IPS DF 19.7 (cell line): ENCODE results near the gene FRAS1.
"Not testable (repeated sequence)": the region's sequence is repeated elsewhere in the genome, so short reads cannot be mapped to it uniquely, and the experiment has no call there.

ENCODE experiments used
- DNase-seq: peaks from one replicate; pipeline ENCODE4 v3.0.0-alpha.2; 2013; ENCODE audit warnings: low read depth, low spot score

The FRAS1 gene, protein sequence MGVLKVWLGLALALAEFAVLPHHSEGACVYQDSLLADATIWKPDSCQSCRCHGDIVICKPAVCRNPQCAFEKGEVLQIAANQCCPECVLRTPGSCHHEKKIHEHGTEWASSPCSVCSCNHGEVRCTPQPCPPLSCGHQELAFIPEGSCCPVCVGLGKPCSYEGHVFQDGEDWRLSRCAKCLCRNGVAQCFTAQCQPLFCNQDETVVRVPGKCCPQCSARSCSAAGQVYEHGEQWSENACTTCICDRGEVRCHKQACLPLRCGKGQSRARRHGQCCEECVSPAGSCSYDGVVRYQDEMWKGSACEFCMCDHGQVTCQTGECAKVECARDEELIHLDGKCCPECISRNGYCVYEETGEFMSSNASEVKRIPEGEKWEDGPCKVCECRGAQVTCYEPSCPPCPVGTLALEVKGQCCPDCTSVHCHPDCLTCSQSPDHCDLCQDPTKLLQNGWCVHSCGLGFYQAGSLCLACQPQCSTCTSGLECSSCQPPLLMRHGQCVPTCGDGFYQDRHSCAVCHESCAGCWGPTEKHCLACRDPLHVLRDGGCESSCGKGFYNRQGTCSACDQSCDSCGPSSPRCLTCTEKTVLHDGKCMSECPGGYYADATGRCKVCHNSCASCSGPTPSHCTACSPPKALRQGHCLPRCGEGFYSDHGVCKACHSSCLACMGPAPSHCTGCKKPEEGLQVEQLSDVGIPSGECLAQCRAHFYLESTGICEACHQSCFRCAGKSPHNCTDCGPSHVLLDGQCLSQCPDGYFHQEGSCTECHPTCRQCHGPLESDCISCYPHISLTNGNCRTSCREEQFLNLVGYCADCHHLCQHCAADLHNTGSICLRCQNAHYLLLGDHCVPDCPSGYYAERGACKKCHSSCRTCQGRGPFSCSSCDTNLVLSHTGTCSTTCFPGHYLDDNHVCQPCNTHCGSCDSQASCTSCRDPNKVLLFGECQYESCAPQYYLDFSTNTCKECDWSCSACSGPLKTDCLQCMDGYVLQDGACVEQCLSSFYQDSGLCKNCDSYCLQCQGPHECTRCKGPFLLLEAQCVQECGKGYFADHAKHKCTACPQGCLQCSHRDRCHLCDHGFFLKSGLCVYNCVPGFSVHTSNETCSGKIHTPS (N-terminal part only)

DNA sequence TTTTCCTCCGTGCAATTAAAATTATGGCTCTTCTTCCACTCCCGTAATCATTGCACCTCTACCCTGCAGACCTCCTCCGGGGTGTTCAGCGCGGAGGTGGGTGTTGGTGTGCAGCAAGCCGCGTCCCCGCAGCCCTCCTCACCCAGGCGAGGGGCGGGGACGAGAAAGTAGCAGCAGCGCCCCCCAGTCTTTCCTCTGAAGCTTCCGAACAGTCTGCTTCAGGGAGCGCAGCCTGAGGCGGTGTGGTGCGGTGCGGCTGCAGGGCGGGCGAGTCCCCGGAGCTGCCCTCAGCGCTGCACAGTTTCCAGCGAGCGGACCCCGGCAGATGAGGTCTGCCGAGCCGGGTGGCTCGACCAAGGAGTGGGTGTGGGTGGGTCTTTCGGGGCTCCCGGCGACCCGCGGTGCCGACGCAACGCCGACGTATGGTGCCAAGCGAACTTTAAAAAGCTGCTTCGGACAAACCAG, at the start of gene FRAS1:
Gene FRAS1, plus strand, starts transcription at position 189 of the 465 bp plus-strand sequence. CDS start 687 bp downstream, outside the sequence.
- no peak for DNase-seq

DNA sequence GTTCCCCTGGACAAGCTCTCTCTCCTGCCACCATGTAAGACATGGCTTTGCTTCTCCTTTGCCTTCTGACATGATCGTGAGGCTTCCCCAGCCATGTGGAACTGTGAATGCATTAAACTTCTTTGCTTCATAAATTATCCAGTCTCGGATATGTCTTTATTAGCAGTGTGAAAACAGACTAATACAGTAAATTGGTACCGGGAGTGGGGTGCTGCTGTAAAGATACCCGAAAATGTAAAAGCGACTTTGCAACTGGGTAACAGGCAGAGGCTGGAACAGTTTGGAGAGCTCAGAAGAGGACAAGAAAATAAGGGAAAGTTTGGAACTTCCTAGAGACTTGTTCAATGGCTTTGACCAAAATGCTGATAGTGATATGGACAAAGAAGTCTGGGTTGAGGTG, 46.1 kb upstream of the FRAS1 start:
- DNase-seq: not testable (repeated sequence)

DNA sequence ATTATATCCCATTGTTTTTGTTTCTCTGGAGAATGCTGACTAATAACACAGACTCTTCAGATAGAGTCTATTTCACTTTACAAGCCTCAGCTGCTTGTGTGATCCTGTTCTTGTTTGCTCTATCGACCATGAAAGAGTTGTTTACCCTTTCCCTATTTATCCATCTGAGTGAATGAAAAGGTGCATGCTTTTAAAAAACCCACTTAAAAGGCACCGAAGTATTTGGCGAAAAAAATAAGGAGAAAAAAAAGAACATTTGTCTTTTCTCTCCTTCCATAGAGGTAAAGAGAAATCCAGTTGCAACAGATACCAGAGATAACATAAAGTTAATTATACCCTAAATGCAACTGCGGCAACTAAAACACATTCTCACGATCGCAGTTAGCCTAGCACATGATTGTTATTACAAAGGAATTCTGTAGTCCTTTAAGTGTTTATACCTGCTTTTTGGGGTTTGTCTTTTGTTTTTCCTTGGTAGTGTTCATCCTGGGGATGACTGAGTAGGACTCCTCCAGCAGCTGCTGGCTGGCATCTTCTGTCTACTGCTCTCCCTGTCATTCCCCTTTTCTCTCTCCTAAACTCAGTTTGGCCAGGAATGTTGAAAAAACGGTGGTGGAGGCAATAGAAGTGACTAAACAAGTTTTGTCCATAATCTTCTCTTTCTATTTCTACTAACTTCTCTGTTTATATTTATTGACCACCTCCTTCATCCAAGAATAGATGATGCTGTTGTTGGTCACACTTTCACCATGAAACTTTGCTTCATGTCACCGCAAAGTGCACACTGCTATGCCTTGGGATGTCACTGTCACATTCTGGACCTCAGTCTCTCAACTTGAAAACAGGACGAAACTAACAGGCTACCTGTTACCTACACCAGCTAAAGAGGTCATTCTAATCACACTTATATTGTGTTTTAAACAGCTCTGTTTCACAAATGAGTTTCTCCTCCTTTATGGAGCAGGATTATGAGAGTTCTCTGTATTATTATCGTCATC, 41.9 kb upstream of the FRAS1 start:
- DNase-seq: no peak

DNA sequence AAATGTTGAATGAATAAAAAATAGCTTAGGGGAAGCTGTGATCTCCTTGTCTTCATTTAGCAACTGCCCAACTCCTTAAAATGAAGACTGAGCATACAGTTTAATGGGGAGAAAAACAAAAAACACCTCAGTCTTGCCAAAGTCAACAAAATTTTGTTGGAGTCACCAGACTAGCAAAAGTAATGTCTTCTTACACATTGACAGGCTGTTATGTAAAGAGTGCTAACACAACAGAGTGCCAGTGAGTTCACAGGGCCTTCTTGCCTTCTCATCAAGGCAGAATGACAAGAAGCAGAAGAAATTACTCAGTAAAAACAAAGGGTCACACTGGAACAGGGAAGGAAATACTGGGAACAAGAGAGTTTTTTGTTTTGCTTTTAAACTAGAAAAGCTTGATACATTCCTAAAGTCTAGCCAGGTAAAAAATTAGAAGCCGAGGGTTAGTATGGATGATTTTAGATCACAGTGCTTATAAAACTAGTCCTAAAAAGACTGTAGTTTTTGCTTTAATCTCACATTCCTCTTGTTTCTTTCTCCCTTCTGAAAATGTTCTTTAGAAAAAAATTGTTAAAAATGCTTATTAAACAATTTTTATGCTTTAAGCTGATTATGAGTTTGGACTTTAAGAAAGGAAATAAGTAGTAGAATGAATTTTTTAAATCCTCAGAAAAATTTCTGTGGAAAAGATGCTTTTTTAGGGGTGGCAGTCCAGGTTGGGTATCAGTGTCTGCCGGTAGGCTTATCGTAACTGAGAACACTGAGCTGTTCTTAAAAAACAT, 38.7 kb upstream of the FRAS1 start:
- DNase-seq: no peak

DNA sequence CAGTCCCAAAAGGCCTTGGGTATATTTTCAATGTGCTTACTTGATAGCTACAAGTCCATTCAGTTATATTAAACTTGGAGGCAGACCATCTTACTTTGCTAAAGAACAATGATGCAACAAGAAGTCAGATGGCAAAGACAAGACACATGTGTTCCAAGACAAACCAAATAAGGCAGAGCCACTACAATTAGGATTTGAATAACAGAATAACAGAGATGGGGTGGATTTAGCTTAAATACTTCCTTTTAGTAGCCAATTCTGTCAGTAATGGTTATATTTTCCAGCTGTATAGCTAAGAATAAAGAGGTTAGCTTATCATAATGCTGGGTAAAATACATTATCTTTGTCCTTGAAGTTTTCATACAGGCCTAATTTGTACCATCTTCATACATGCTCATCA, 37.7 kb upstream of the FRAS1 start:
- no peak for DNase-seq

DNA sequence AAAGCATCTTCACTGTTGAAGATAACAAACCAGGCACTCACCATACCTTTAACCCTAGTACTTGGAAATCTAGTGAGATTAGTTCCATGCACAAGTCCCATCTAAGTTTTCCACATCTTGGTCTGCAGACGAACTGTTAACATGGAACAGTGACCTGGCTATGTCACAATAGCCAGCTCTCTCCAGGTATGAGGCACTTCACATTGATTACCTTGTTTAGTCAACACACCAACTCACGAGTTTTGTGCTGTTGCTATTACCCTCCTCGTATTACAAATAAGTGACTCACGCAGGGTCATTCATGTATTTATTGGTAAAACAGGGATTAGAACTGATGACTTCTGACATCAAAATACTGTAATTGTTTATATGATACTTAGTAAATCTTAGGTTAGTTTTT, 36.4 kb upstream of the FRAS1 start:
- DNase-seq: no peak

DNA sequence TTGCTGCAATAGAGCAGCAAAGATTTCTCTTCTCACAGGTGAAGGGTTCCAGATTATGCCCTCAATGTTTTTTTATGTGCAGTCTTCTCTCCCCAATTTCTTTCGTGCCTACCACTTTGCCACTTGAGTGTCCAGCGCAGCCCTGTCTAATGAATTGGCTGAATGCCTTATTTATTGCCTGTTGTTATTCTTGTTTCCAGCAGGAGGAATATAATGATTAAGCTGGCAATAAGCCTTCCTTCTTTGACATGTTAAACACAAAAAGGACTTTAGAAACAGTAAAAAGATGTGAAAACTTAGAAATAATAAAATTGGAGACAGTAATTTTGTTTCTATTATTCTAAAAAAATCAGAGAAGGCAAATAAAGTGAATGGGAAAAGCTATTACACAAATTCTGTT, 34.6 kb upstream of the FRAS1 start:
- no peak for DNase-seq

DNA sequence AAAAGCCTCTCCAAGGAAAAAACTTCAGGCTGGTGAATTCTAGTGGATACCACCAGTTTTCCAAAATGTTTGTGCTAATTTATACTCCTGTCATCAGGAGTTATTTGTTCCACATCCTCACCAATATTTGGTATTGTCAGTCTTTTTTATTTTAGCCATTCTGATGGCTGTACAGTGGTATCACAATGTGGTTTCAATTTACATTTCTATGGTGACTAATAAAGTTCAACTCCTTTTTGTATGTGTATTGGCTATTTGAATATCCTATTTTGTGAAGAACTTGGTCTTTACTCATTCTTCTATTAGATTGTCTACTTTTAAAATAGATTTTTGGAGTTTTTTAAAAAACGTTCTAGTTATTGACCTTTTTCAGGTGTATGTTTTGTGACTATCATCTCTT, 33.0 kb upstream of the FRAS1 start:
- DNase-seq: no peak

DNA sequence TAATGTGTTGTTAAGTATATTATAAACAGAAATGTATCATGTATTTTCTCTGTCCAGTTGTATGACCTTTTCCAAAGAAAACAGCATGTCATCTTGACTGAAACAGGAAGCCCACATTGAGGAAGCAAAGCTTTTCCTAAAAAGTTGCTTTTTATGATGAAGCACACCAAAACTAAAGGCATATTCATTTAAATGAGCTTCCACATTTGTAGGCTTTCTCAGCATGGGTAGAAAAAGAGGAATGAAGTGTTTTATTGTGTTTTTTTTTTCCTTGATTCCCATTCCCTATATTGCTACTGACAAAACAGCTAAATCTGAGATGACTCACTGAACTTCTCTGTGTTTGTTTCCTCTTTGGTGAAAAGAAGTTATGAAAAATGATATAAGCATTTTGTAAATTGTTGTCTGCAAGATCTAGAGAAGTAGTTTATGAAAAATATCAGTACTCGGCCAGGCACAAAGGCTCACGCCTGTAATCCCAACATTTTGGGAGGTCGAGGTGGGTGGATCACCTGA, 32.5 kb upstream of the FRAS1 start:
- DNase-seq: no peak

DNA sequence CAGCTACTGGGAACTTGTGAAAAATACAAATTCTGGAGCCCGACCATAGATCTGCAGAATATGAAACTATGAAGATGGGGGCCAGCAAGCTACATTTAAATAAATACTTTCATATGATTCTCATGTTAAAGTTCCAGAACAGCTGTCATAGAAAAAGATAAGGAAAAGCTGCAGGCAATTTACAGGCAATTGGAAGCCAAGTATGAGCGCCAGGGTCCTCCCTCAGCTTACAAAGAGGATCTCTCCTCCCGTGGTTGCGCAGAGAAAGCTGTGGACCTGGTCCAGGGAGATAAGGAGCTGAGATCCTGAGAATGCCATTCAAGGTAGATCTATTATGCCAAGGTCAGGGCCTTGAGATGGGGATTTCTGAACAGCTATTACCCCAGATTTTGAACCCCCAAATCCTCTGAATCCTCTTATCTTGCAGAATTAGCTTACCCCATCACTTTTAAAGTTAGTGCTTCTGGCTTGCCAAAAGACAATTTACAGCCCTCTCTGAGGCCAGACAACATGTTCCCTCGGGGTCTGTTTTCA, 25.6 kb upstream of the FRAS1 start:
- DNase-seq: no peak

DNA sequence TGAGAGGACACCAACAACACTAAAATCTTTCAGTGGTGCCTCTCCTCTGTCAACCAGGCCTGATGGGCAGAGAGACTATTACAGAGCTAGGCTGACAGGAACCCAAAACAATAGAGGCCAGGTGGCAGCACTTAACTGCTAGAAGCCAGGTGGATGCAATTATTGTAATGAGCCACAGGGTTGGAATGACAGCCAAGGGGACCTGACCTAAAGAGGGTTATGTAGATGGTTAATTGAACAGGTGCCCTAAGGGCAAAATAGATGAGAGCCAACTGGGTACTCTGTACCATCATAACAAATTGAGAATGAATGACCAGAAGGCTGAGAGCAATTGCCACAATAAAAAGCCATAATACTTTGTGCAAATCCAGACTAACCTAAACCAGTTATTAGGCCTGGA, 24.7 kb upstream of the FRAS1 start:
- DNase-seq: no peak

DNA sequence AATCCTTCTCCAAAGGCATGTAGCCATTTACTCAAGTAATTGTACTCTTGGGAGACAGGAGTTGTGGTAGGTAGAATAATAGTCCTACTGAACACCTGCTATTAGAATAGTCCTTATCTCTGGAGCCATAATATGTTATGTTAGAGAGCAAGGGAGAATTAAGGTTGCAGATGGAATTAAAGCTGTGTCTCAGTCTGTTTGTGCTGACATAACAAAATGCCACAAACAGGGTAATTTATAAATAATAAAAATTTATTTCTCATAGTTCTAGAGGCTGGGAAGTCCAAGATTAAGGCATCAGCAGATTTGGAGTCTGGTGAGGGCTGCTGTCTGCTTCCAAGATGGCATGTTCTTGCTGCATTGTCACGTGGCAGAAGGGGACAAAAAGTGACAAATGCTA, 24.2 kb upstream of the FRAS1 start:
- DNase-seq: no peak

DNA sequence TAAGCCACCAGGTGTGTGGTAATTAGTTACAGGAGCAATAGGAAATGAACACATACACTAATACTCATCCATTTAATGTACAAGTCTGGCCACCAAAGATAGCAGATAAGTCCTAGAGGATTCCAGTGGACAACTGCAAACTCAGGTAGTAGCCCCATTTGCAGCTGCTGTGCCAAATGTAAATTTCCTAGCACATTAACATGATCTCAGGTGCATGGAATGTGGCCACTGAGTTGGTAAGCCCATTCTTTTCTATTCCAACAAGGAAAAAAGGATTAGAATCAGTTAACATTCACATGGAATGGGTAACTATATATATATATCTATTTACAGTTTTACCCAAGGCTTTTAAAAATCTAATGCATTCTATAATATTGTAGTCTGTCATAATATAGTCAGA, 23.3 kb upstream of the FRAS1 start:
- DNase-seq: no peak

DNA sequence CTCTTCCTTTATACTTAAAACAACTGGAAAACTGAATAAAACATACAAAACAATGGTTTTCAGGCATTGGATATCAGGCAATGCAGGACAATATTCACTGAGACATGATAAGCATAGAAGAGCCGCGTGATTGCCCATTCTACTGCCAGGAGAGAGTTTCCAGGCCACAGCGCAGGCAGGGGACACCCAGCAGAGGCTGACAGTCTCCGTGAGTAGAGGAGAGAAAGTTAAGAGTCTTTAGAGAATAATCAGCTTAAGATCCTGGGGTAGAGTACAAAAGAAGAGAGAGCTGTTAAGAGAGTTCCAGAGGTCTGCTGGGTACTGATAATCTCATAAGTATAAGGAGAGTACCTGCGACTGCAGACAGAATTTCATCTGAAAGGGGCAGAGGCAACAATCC, 18.4 kb upstream of the FRAS1 start:
- no peak for DNase-seq

DNA sequence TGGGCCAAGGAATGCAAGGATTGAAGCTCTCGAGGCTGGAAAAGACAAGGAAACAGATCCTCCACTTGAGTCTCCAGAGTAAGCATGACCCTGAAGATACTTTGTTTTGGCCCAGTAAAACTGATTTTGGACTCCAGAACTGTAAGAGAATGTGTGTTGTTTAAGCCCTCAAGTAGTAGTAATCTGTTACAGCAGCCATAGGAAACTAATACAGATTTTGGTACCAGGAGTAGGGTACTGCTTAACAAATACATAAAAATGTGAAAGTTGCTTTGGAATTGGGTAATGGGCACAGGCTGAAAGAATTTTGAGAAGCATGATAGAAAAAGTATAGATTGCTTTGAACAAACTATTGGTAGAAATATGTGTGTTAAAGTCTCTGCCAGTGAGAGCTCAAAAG, 17.4 kb upstream of the FRAS1 start:
- DNase-seq: no peak

DNA sequence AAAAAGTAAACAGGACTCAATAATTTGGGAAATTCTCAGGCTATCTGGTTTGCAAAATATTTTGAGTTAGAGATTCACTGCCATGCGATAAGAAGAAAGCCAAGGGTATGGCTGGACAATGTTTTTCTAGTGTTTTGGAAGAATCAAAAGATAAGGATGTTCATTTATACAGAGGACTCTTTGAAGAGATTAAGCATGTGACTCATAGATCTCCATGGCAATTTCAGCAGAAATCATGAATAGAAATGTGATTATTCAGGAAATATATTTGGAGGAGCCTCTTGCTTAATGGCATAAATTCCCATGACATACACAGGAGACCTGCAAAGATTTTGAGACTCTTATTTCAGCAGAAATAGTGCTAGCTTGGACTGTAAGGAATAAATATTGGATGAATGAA, 16.7 kb upstream of the FRAS1 start:
- no peak for DNase-seq

DNA sequence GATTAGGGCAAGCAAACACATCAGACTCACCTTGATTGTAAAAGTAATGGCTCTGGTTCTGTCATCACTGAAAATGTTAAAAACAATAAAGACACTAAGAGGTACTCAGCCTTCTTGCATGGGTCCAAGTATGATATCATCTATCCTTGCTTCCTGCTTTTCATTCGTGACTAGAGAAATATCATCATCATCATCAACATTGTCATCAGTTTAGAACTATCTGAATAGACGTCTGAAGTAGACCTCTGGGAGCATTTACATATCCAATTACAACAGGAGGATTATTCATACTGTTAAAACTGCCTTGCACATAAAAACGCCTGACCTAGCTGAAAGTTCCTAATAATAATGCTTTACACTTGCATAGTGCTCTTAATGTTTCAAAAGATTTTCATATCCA, 9.8 kb upstream of the FRAS1 start:
- no peak for DNase-seq

DNA sequence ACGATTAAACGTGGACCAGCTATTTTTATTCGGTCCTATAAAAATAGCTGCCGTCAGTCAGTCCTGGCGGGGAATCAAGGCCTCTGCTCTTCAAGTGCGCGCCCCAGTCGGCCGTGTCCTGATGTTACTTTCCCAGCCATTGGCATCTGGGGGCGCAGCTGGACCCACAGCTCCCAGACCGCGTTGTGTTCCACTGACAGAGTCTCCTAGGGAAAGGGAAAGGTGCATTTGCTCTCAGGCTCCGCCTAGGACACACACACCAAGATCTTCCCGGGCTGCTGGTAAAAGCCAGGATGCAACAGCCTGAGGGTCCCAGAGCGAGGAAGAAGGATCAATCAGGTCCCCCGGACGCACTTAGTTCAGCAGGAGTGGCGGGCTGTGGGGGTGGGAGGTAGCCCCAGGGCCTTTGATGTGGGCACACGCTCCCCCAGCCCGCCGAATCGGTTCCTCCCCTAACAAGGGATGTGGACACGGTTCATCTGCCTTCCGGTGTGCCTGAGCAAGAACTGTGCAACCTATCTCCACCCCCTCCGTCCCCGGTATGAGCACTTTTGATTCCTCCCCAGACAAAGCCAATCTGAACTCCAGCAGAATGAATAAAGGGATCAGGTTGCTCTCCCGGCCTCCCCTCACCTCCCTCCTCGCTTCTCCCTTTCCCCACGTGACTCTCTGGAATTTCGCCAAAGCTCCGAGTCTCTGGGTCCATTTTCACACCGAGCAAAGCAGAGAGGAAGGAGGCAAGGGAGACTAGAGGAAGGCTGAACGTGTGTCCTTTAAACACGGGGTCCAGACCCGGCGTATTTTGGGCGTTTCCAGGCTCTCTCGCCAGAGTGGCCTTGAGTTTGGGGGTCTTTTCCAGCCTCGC, 626 bp upstream of the FRAS1 start:
- DNase-seq: peak; percentile 88
